Trophoblast cell (in vitro differentiated cells and primary cell): Measurements from ENCODE around the gene KRT75.

Source experiments
- DNase-seq, 2 donors: peaks; one replicate each; pipeline ENCODE4 v3.0.0-alpha.2; 2016
- H2AFZ ChIP-seq: 2 replicates; pipeline ENCODE4 v1.6.1; 2013; ENCODE audit warnings: low read length, moderate library complexity, mild to moderate bottlenecking; ENCODE audit not compliant: insufficient read depth, poor library complexity
- H2AK5ac ChIP-seq: 2 replicates; pipeline ENCODE4 v1.6.1; 2013; ENCODE audit warnings: mild to moderate bottlenecking, low read length
- H2BK120ac ChIP-seq: 2 replicates; pipeline ENCODE4 v1.6.1; 2013; ENCODE audit warnings: low read length, mild to moderate bottlenecking, moderate library complexity; ENCODE audit not compliant: insufficient read depth, poor library complexity
- H2BK12ac ChIP-seq: 2 replicates; pipeline ENCODE4 v1.6.1; 2013; ENCODE audit warnings: mild to moderate bottlenecking, low read length, moderate library complexity
- H2BK5ac ChIP-seq: 2 replicates; pipeline ENCODE4 v1.6.1; 2013; ENCODE audit warnings: low read length, low read depth, moderate library complexity, mild to moderate bottlenecking; ENCODE audit not compliant: poor library complexity
- H3K14ac ChIP-seq: 2 replicates; pipeline ENCODE4 v1.6.1; 2013; ENCODE audit warnings: mild to moderate bottlenecking, low read length
- H3K18ac ChIP-seq: 2 replicates; pipeline ENCODE4 v1.6.1; 2013; ENCODE audit warnings: mild to moderate bottlenecking, low read length
- H3K23ac ChIP-seq: 2 replicates; pipeline ENCODE4 v1.6.1; 2013; ENCODE audit warnings: low read length
- H3K27ac ChIP-seq: 2 replicates; pipeline ENCODE4 v1.5.1; 2013; ENCODE audit warnings: low read depth, mild to moderate bottlenecking, inconsistent platforms, low read length, moderate library complexity
- H3K27me3 ChIP-seq: 2 replicates; pipeline ENCODE4 v1.6.1; 2013; ENCODE audit warnings: inconsistent platforms, mild to moderate bottlenecking, low read length, moderate library complexity; ENCODE audit not compliant: insufficient read depth
- H3K36me3 ChIP-seq, 2 experiments: 1 replicate in 1 of 2; 2 replicates in 1 of 2; pipeline ENCODE4 v1.6.1; 2013; ENCODE audit warnings: low read length in 2 of 2, mild to moderate bottlenecking in 2 of 2, moderate library complexity in 1 of 2; ENCODE audit not compliant: insufficient read depth in 2 of 2, control insufficient read depth in 1 of 2
- H3K4ac ChIP-seq: 2 replicates; pipeline ENCODE4 v1.6.1; 2013; ENCODE audit warnings: low read depth, mild to moderate bottlenecking, low read length, moderate library complexity
- H3K4me1 ChIP-seq, 2 experiments: 1 replicate in 1 of 2; 2 replicates in 1 of 2; pipeline ENCODE4 v1.6.1; 2013; ENCODE audit warnings: low read length in 2 of 2, mild to moderate bottlenecking in 2 of 2, moderate library complexity in 1 of 2; ENCODE audit not compliant: insufficient read depth in 2 of 2, control insufficient read depth in 1 of 2
- H3K4me2 ChIP-seq: 2 replicates; pipeline ENCODE4 v1.6.1; 2013; ENCODE audit warnings: inconsistent platforms, mild to moderate bottlenecking, low read length, moderate library complexity
- H3K4me3 ChIP-seq: 2 replicates; pipeline ENCODE4 v1.5.1; 2013; ENCODE audit warnings: mild to moderate bottlenecking, low read depth, low read length, inconsistent platforms
- H3K79me1 ChIP-seq: one replicate; pipeline ENCODE4 v1.6.1; 2013; ENCODE audit warnings: low read length
- H3K79me2 ChIP-seq: 2 replicates; pipeline ENCODE4 v1.6.1; 2013; ENCODE audit warnings: low read length, mild to moderate bottlenecking; ENCODE audit not compliant: control insufficient read depth, insufficient read depth, poor library complexity
- H3K9ac ChIP-seq: 2 replicates; pipeline ENCODE4 v1.6.1; 2013; ENCODE audit warnings: mild to moderate bottlenecking, low read length
- H3K9me3 ChIP-seq: 2 replicates; pipeline ENCODE4 v1.6.1; 2013; ENCODE audit warnings: low read depth, mild to moderate bottlenecking, control low read depth, inconsistent platforms, low read length; ENCODE audit not compliant: insufficient read depth
- H4K12ac ChIP-seq: 2 replicates; pipeline ENCODE4 v1.6.1; 2013; ENCODE audit warnings: low read depth, mild to moderate bottlenecking, low read length, moderate library complexity
- H4K8ac ChIP-seq: 2 replicates; pipeline ENCODE4 v1.6.1; 2013; ENCODE audit warnings: low read depth, mild to moderate bottlenecking, low read length, moderate library complexity
- H4K91ac ChIP-seq: one replicate; pipeline ENCODE4 v1.6.1; 2013; ENCODE audit warnings: low read depth, mild to moderate bottlenecking, low read length, moderate library complexity
- whole genome bisulfite sequencing: extraction: QIAGEN DNeasy Blood & Tissue Kit; methylation state at CpG from one replicate; pipeline ENCODE4 v1.1.7; 2013; ENCODE audit warnings: missing lambda C conversion rate; ENCODE audit not compliant: insufficient read length, insufficient coverage; ENCODE audit errors: extremely low coverage; 5-methylcytosine and 5-hydroxymethylcytosine counted together

Gene KRT75

DNA sequence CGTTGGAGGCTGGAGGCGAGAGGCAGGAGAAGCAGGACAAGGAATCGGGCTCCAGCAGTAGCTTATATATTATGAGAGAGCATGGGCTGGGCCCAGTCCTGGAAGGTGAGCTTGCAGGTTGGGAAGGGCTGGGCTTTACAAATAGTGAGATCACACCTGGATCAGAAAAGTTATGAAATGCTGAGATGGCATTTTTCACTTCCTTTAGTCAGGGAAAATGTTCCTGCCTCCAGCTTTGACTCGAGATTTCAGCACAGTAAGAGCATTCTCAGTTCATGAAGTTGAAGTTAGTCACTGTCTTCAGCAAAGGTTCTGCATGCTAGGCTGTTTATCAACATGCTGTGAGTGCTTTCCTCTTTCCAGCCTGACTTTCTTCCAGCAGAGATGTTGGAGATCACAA lies 39.6 kb upstream of the KRT75 start, which contains the start of gene KRT6C:
TSS of gene KRT6C (minus strand) at position 38 of the 400 bp plus-strand sequence. CDS start 68 bp downstream, outside the sequence.
- no peak within 1 kb of the TSS for H2BK12ac ChIP-seq
- H3K27ac ChIP-seq: no peak within 1 kb of the TSS
- no peaks in the 10 kb centered on the region for H3K9me3 ChIP-seq
- no peak within 1 kb of the TSS for H2AFZ ChIP-seq
- no peak for DNase-seq
- no peak within 1 kb of the TSS for H3K4me2 ChIP-seq
- H2BK120ac ChIP-seq: no peak within 1 kb of the TSS
- no peak within 1 kb of the TSS for H3K4ac ChIP-seq
- no peaks in the 10 kb centered on the region for H3K79me1 ChIP-seq
- no peak within 1 kb of the TSS for H4K8ac ChIP-seq
- H2AK5ac ChIP-seq: no peak within 1 kb of the TSS
- no peak within 1 kb of the TSS for H2BK5ac ChIP-seq
- H3K23ac ChIP-seq: no peak within 1 kb of the TSS
- no peak within 1 kb of the TSS for H3K4me3 ChIP-seq
- no peak within 1 kb of the TSS for H3K18ac ChIP-seq
- H3K4me1 ChIP-seq: no peaks in the 10 kb centered on the region
- H3K36me3 ChIP-seq: no peaks in the 10 kb centered on the region
- no peak within 1 kb of the TSS for H3K9ac ChIP-seq
- H3K79me2 ChIP-seq: no peaks in the 10 kb centered on the region
- WGBS: no CpG with 5 or more reads among the region's 4 CpGs
- H3K14ac ChIP-seq: no peak within 1 kb of the TSS
- no peaks in the 10 kb centered on the region for H3K27me3 ChIP-seq
- H4K12ac ChIP-seq: no peak within 1 kb of the TSS
- no peak within 1 kb of the TSS for H4K91ac ChIP-seq

- Histone ChIP-seq H3K79me2 (no peaks in the 10 kb centered on the region), H3K36me3 (no peaks in the 10 kb centered on the region), H4K8ac (no peak overlapping the region), H4K91ac (no peak overlapping the region), H2AK5ac (no peak overlapping the region), H3K18ac (no peak overlapping the region), H3K9ac (no peak overlapping the region), H3K4ac (no peak overlapping the region), H2BK5ac (no peak overlapping the region), H3K9me3 (no peaks in the 10 kb centered on the region), H2AFZ (no peak overlapping the region), H3K4me3 (no peak overlapping the region), H3K79me1 (no peaks in the 10 kb centered on the region), H3K4me2 (no peak overlapping the region), H3K27me3 (no peaks in the 10 kb centered on the region), H3K23ac (no peak overlapping the region), H2BK12ac (no peak overlapping the region), H2BK120ac (no peak overlapping the region), H3K14ac (no peak overlapping the region), H3K27ac (no peak overlapping the region), H4K12ac (no peak overlapping the region), H3K4me1 (no peaks in the 10 kb centered on the region)
- no peak for DNase-seq
- WGBS: no CpG with 5 or more reads among the region's 4 CpGs
Observed at GRCh38 chr12:52469853-52470252, 35.7 kb upstream of the KRT75 start.

DNA sequence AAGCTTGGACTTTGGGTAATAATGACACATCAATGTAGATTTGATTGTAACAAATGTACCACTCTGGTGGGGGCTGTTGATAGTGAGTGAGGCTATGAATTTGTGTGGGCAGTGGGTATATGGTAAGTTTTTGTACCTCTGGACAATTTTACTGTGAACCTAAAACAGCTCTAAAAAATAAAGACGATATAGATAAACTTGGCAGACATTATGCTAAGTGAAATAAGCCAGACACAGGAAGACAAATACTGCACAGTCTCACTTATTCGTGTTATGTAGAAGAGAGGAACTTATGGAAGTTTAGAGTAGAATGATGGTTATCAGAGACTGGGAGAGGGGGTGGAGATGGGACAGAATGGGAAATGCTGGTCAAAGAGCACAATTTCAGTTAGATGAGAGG lies 30.7 kb upstream of the KRT75 start:
- H3K14ac ChIP-seq: no peak overlapping the region
- no peak overlapping the region for H3K27ac ChIP-seq

GRCh38 chr12:52461693-52462092 lies 27.5 kb upstream of the KRT75 start:
- H3K14ac ChIP-seq: no peak overlapping the region
- H2AK5ac ChIP-seq: no peak overlapping the region
- no CpG with 5 or more reads among the region's 5 CpGs for WGBS
- H3K18ac ChIP-seq: no peak overlapping the region
- H3K27ac ChIP-seq: no peak overlapping the region
- no peak overlapping the region for H2AFZ ChIP-seq
- H3K23ac ChIP-seq: no peak overlapping the region
- no peaks in the 10 kb centered on the region for H3K79me2 ChIP-seq
- H3K9ac ChIP-seq: no peak overlapping the region
- H2BK12ac ChIP-seq: no peak overlapping the region
- H3K9me3 ChIP-seq: no peaks in the 10 kb centered on the region
- DNase-seq: peak in 1 of 2 donors; percentile 42
- no peak overlapping the region for H3K4me2 ChIP-seq
- no peak overlapping the region for H2BK5ac ChIP-seq
- H3K36me3 ChIP-seq: no peaks in the 10 kb centered on the region
- no peak overlapping the region for H4K91ac ChIP-seq
- no peaks in the 10 kb centered on the region for H3K4me1 ChIP-seq
- no peaks in the 10 kb centered on the region for H3K79me1 ChIP-seq
- H4K12ac ChIP-seq: no peak overlapping the region
- no peaks in the 10 kb centered on the region for H3K27me3 ChIP-seq
- no peak overlapping the region for H3K4ac ChIP-seq
- no peak overlapping the region for H4K8ac ChIP-seq
- H3K4me3 ChIP-seq: no peak overlapping the region
- no peak overlapping the region for H2BK120ac ChIP-seq

More for the DNA sequence above, 30.7 kb upstream of the KRT75 start:
- Histone ChIP-seq H3K4me3 (no peak overlapping the region), H2AK5ac (no peak overlapping the region), H2AFZ (no peak overlapping the region), H3K9ac (no peak overlapping the region), H4K12ac (no peak overlapping the region), H2BK5ac (no peak overlapping the region), H3K4ac (no peak overlapping the region), H4K91ac (no peak overlapping the region), H3K4me2 (no peak overlapping the region), H3K79me1 (no peaks in the 10 kb centered on the region), H3K18ac (no peak overlapping the region), H2BK12ac (no peak overlapping the region), H3K9me3 (no peaks in the 10 kb centered on the region), H3K4me1 (no peaks in the 10 kb centered on the region), H3K27me3 (no peaks in the 10 kb centered on the region), H3K79me2 (no peaks in the 10 kb centered on the region), H2BK120ac (no peak overlapping the region), H3K23ac (no peak overlapping the region), H4K8ac (no peak overlapping the region), H3K36me3 (no peaks in the 10 kb centered on the region)
- WGBS: no CpG with 5 or more reads among the region's 2 CpGs
- no peak for DNase-seq
